ENCODE measurements around the gene WDR82.

Gene WDR82

GRCh38 chr3:52248816-52249547 lies 29.5 kb downstream of the WDR82 start:
- Histone ChIP-seq H3K9me2 (replicated peaks; ENCODE audit: control insufficient read depth, low read length) (no peaks in the 10 kb centered on the region), H3K27ac (ENCODE audit: low read depth, low read length) (no peak overlapping the region), H3F3A (ENCODE audit: control insufficient read depth, insufficient read depth) (peaks cover 14% of the 10 kb centered on the region), H3K36me3 (ENCODE audit: control insufficient read depth, low read length) (peaks cover 50% of the 10 kb centered on the region), H3K9me3 (ENCODE audit: control insufficient read depth, insufficient read depth, low read length) (no peaks in the 10 kb centered on the region), H3K27me3 (ENCODE audit: control insufficient read depth, low read length) (peaks cover 16% of the 10 kb centered on the region), H4K20me1 (ENCODE audit: control insufficient read depth, insufficient read depth, low read depth, low read length) (0 out of 2 replicates have a peak, but pooled peaks cover 5% of the 10 kb centered on the region), H3K4me1 (ENCODE audit: control insufficient read depth, low read length) (peaks cover 35% of the 10 kb centered on the region), H3K4me3 (ENCODE audit: low read length) (no peak overlapping the region), H3K4me2 (ENCODE audit: low read length) (no peak overlapping the region), H3K79me2 (ENCODE audit: control insufficient read depth, low read length) (peaks cover 8% of the 10 kb centered on the region)
- no peak for TF ChIP-seq CTCF (IDR thresholded peaks at IDR 0.05; ENCODE audit: low read depth, low read length, poor library complexity, severe bottlenecking)
- no peak for TF ChIP-seq EZH2phosphoT487 (IDR thresholded peaks at IDR 0.05; ENCODE audit: borderline replicate concordance, low read length)

GRCh38 chr3:52248165-52248541 lies 30.3 kb downstream of the WDR82 start:
- H3K27ac ChIP-seq (ENCODE audit: low read depth, low read length), result no peak overlapping the region
- no peaks in the 10 kb centered on the region for H3K9me3 ChIP-seq (ENCODE audit: control insufficient read depth, insufficient read depth, low read length)
- H3K4me3 ChIP-seq (ENCODE audit: low read length), result no peak overlapping the region
- no peaks in the 10 kb centered on the region for H4K20me1 ChIP-seq (ENCODE audit: control insufficient read depth, insufficient read depth, low read depth, low read length)
- no peak for TF ChIP-seq CTCF (IDR thresholded peaks at IDR 0.05; ENCODE audit: low read depth, low read length, poor library complexity, severe bottlenecking)
- no peak for TF ChIP-seq EZH2phosphoT487 (IDR thresholded peaks at IDR 0.05; ENCODE audit: borderline replicate concordance, low read length)
- peaks cover 30% of the 10 kb centered on the region for H3K4me1 ChIP-seq (ENCODE audit: control insufficient read depth, low read length)
- peaks cover 10% of the 10 kb centered on the region; the same call in 1 of the 2 replicates for H3F3A ChIP-seq (ENCODE audit: control insufficient read depth, insufficient read depth)
- H3K4me2 ChIP-seq (ENCODE audit: low read length), result no peak overlapping the region
- H3K36me3 ChIP-seq (ENCODE audit: control insufficient read depth, low read length), result peaks cover 42% of the 10 kb centered on the region
- peaks cover 4% of the 10 kb centered on the region for H3K79me2 ChIP-seq (ENCODE audit: control insufficient read depth, low read length)
- no peaks in the 10 kb centered on the region for H3K9me2 ChIP-seq (replicated peaks; ENCODE audit: control insufficient read depth, low read length)
- peaks cover 16% of the 10 kb centered on the region for H3K27me3 ChIP-seq (ENCODE audit: control insufficient read depth, low read length)

- Histone ChIP-seq H3K79me2 (ENCODE audit: control insufficient read depth, low read length) (no peaks in the 10 kb centered on the region), H3K27me3 (ENCODE audit: control insufficient read depth, low read length) (peaks cover 16% of the 10 kb centered on the region), H3K9me2 (replicated peaks; ENCODE audit: control insufficient read depth, low read length) (no peaks in the 10 kb centered on the region), H3K36me3 (ENCODE audit: control insufficient read depth, low read length) (peaks cover 36% of the 10 kb centered on the region), H3K27ac (ENCODE audit: low read depth, low read length) (no peak overlapping the region), H3K4me1 (ENCODE audit: control insufficient read depth, low read length) (peaks cover 26% of the 10 kb centered on the region), H3K4me2 (ENCODE audit: low read length) (no peak overlapping the region), H3K9me3 (ENCODE audit: control insufficient read depth, insufficient read depth, low read length) (no peaks in the 10 kb centered on the region), H4K20me1 (ENCODE audit: control insufficient read depth, insufficient read depth, low read depth, low read length) (no peaks in the 10 kb centered on the region), H3F3A (ENCODE audit: control insufficient read depth, insufficient read depth) (peaks cover 10% of the 10 kb centered on the region; the same call in 1 of the 2 replicates), H3K4me3 (ENCODE audit: low read length) (no peak overlapping the region)
- TF ChIP-seq EZH2phosphoT487 (IDR thresholded peaks at IDR 0.05; ENCODE audit: borderline replicate concordance, low read length) (no peak), CTCF (IDR thresholded peaks at IDR 0.05; ENCODE audit: low read depth, low read length, poor library complexity, severe bottlenecking) (no peak)
Observed at GRCh38 chr3:52247409-52248164, 30.9 kb downstream of the WDR82 start.
